ENCODE data around the gene SCML2. TPM values are rescaled to one million over a fixed set of nuclear protein-coding genes. Genes with fewer than 3 reads are reported as not detected.

SCML2 gene
- total and polyA plus RNA-seq, 2 of the 13 experiments (the other 11 are each of a cell fraction or from before 2014, with no cell fraction given): 5.1 to 7.6 TPM

GRCh38 chrX:18354369-18355223 is at the start of gene SCML2 (continued):
- TF ChIP-seq MED1 (CRISPR knock-in tag; IDR thresholded peaks at IDR 0.05) (no peak), MXD3 (CRISPR knock-in tag; IDR thresholded peaks at IDR 0.05) (peak; percentile 40; the same call in 1 of the 2 replicates), AGO1 (IDR thresholded peaks at IDR 0.05; ENCODE audit: low read depth, low read length, poor library complexity, severe bottlenecking) (no peak), SNAPC2 (CRISPR knock-in tag; IDR thresholded peaks at IDR 0.05) (no peak), ZNF224 (CRISPR knock-in tag; IDR thresholded peaks at IDR 0.05) (no peak), HINFP (CRISPR knock-in tag; IDR thresholded peaks at IDR 0.05; ENCODE audit: low read depth) (no peak), POLR2G (IDR thresholded peaks at IDR 0.05; ENCODE audit: low read depth, low read length) (0 out of 2 replicates have a peak, but pooled peaks have one; percentile 39), MYPOP (CRISPR knock-in tag; IDR thresholded peaks at IDR 0.05) (0 out of 2 replicates have a peak, but pooled peaks have one; percentile 18), ZBTB34 (CRISPR knock-in tag; IDR thresholded peaks at IDR 0.05) (no peak), KDM2A (CRISPR knock-in tag; IDR thresholded peaks at IDR 0.05; ENCODE audit: borderline replicate concordance, low read depth) (no peak), ZBTB1 (CRISPR knock-in tag; IDR thresholded peaks at IDR 0.05; ENCODE audit: borderline replicate concordance) (0 out of 2 replicates have a peak, but pooled peaks have one; percentile 61), ZNF510 (CRISPR knock-in tag; IDR thresholded peaks at IDR 0.05; ENCODE audit: low read depth) (no peak), SKI (IDR thresholded peaks at IDR 0.05; ENCODE audit: partially characterized antibody) (no peak), ZNF773 (CRISPR knock-in tag; IDR thresholded peaks at IDR 0.05; ENCODE audit: borderline replicate concordance) (no peak), ZNF234 (CRISPR knock-in tag; conservative IDR thresholded peaks at IDR 0.05) (0 out of 2 replicates have a peak, but pooled peaks have one; percentile 12), HNF4G (IDR thresholded peaks at IDR 0.05; ENCODE audit: borderline replicate concordance, low read depth, low read length) (peak; percentile 45; the same call in 1 of the 2 replicates), HNF4G (CRISPR knock-in tag; IDR thresholded peaks at IDR 0.05; ENCODE audit: borderline replicate concordance, low read depth) (0 out of 2 replicates have a peak, but pooled peaks have one; percentile 30), ZNF782 (CRISPR knock-in tag; IDR thresholded peaks at IDR 0.05; ENCODE audit: borderline replicate concordance) (no peak), RXRA (CRISPR knock-in tag; IDR thresholded peaks at IDR 0.05) (no peak), HES4 (CRISPR knock-in tag; IDR thresholded peaks at IDR 0.05; ENCODE audit: borderline replicate concordance) (peak; percentile 93)
- TF ChIP-seq, protein P1, sequence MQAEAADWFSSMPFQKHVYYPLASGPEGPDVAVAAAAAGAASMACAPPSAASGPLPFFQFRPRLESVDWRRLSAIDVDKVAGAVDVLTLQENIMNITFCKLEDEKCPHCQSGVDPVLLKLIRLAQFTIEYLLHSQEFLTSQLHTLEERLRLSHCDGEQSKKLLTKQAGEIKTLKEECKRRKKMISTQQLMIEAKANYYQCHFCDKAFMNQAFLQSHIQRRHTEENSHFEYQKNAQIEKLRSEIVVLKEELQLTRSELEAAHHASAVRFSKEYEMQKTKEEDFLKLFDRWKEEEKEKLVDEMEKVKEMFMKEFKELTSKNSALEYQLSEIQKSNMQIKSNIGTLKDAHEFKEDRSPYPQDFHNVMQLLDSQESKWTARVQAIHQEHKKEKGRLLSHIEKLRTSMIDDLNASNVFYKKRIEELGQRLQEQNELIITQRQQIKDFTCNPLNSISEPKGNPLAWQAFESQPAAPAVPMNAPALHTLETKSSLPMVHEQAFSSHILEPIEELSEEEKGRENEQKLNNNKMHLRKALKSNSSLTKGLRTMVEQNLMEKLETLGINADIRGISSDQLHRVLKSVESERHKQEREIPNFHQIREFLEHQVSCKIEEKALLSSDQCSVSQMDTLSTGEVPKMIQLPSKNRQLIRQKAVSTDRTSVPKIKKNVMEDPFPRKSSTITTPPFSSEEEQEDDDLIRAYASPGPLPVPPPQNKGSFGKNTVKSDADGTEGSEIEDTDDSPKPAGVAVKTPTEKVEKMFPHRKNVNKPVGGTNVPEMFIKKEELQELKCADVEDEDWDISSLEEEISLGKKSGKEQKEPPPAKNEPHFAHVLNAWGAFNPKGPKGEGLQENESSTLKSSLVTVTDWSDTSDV (CRISPR knock-in tag; IDR thresholded peaks at IDR 0.05): 0 out of 2 replicates have a peak, but pooled peaks have one; percentile 29

Measured in HepG2 (cell line).